IMR-90 (cell line): ENCODE results near the gene PFKP. TPM values are rescaled to one million over a fixed set of nuclear protein-coding genes. Genes with fewer than 3 reads are reported as not detected.
A peak's percentile ranks its signal among the peaks of the same experiment; 100 is the strongest.

Source experiments
- ATAC-seq: fragments of 200-7000 bp; cut with Tn5 transposase; 2 replicates; pipeline ENCODE4 v1.9.1; 2020; ENCODE audit warnings: low read depth, mild to moderate bottlenecking, moderate library complexity
- BruUV-seq: library from RNA; stranded (reverse); fragments of 400-500 nt; replicated peaks from 2 replicates; lab custom pipeline; 2021; lab: Mats Ljungman, UMichigan
- CTCF ChIA-PET: fragments of 300-600 bp; formaldehyde crosslinking; extraction: SDS; loops from one replicate; lab custom pipeline; 2021; ENCODE audit warnings: antibody characterized with exemption; lab: Yijun Ruan, JAX
- POLR2A ChIA-PET: fragments of 300-600 bp; sonication (Branson Sonifier 250); formaldehyde crosslinking; loops from one replicate; lab custom pipeline; 2022; ENCODE audit warnings: antibody characterized with exemption; ENCODE audit not compliant: unreplicated experiment; lab: Charles Lee
- DNase-seq: peaks from one replicate; pipeline ENCODE4 v3.0.0; 2013
- H2AFZ ChIP-seq: replicated peaks from 2 replicates; pipeline ENCODE3; 2013; ENCODE audit warnings: low read length, mild to moderate bottlenecking; ENCODE audit not compliant: poor library complexity
- H2AK5ac ChIP-seq: 2 replicates; pipeline ENCODE4 v1.6.1; 2013; ENCODE audit warnings: low read depth, low read length, inconsistent platforms
- H2AK9ac ChIP-seq: replicated peaks from 2 replicates; pipeline ENCODE3; 2013; ENCODE audit warnings: mild to moderate bottlenecking, low read depth, low read length, moderate library complexity; ENCODE audit not compliant: poor library complexity
- H2BK120ac ChIP-seq: 2 replicates; pipeline ENCODE4 v1.6.1; 2013; ENCODE audit warnings: low read depth, low read length, inconsistent platforms
- H2BK15ac ChIP-seq: 3 replicates; pipeline ENCODE4 v1.6.1; 2013; ENCODE audit warnings: low read depth, low read length, inconsistent platforms
- H2BK20ac ChIP-seq: 2 replicates; pipeline ENCODE4 v1.6.1; 2013; ENCODE audit warnings: low read depth, mild to moderate bottlenecking, inconsistent platforms, low read length, moderate library complexity
- H2BK5ac ChIP-seq: 2 replicates; pipeline ENCODE4 v1.6.1; 2013; ENCODE audit warnings: mild to moderate bottlenecking, low read depth, low read length, inconsistent platforms; ENCODE audit not compliant: poor library complexity, severe bottlenecking
- H3K14ac ChIP-seq: replicated peaks from 2 replicates; pipeline ENCODE4 v1.6.1; 2013; ENCODE audit warnings: low read depth, low read length, inconsistent platforms
- H3K18ac ChIP-seq: 2 replicates; pipeline ENCODE4 v1.6.1; 2013; ENCODE audit warnings: low read depth, low read length, control low read depth
- H3K23ac ChIP-seq: 2 replicates; pipeline ENCODE4 v1.6.1; 2013; ENCODE audit warnings: low read depth, low read length, inconsistent platforms
- H3K27ac ChIP-seq: 2 replicates; pipeline ENCODE4 v1.5.1; 2013; ENCODE audit warnings: mild to moderate bottlenecking, control low read depth, low read length; ENCODE audit not compliant: insufficient read depth
- H3K27me3 ChIP-seq: 2 replicates; pipeline ENCODE4 v1.6.1; 2013; ENCODE audit warnings: low read length; ENCODE audit not compliant: control insufficient read depth, insufficient read depth
- H3K36me3 ChIP-seq: 2 replicates; pipeline ENCODE4 v1.6.1; 2013; ENCODE audit warnings: low read length, mixed read lengths; ENCODE audit not compliant: control insufficient read depth, insufficient read depth
- H3K4ac ChIP-seq: 2 replicates; pipeline ENCODE4 v1.6.1; 2013; ENCODE audit warnings: low read depth, low read length, inconsistent platforms
- H3K4me1 ChIP-seq: 2 replicates; pipeline ENCODE4 v1.6.1; 2013; ENCODE audit warnings: low read length, mixed read lengths; ENCODE audit not compliant: control insufficient read depth, insufficient read depth
- H3K4me2 ChIP-seq: 2 replicates; pipeline ENCODE4 v1.6.1; 2013; ENCODE audit warnings: low read depth, mild to moderate bottlenecking, control low read depth, low read length, moderate library complexity
- H3K4me3 ChIP-seq: 2 replicates; pipeline ENCODE4 v1.5.1; 2013; ENCODE audit warnings: low read depth, mild to moderate bottlenecking, control low read depth, low read length, moderate library complexity; ENCODE audit not compliant: insufficient read depth
- H3K56ac ChIP-seq: 2 replicates; pipeline ENCODE4 v1.6.1; 2013; ENCODE audit warnings: low read length, inconsistent platforms; ENCODE audit not compliant: insufficient read depth; ENCODE audit errors: extremely low read depth
- H3K79me1 ChIP-seq, 2 experiments: 2 replicates each; pipeline ENCODE4 v1.6.1; 2013; ENCODE audit warnings: low read length in 2 of 2, inconsistent platforms in 1 of 2, low read depth in 1 of 2
- H3K9ac ChIP-seq: 2 replicates; pipeline ENCODE4 v1.6.1; 2013; ENCODE audit warnings: low read depth, low read length, control low read depth
- H3K9me1 ChIP-seq: 2 replicates; pipeline ENCODE4 v1.6.1; 2013; ENCODE audit warnings: low read length, inconsistent platforms; ENCODE audit not compliant: insufficient read depth
- H3K9me3 ChIP-seq: 2 replicates; pipeline ENCODE4 v1.6.1; 2013; ENCODE audit warnings: low read length; ENCODE audit not compliant: control insufficient read depth, insufficient read depth
- H4K20me1 ChIP-seq: 2 replicates; pipeline ENCODE4 v1.6.1; 2013; ENCODE audit warnings: low read length, inconsistent platforms; ENCODE audit not compliant: insufficient read depth
- H4K5ac ChIP-seq: 2 replicates; pipeline ENCODE4 v1.6.1; 2013; ENCODE audit warnings: mild to moderate bottlenecking, low read depth, low read length, control low read depth
- H4K8ac ChIP-seq, 2 experiments: 2 replicates each; pipeline ENCODE4 v1.6.1; 2013; ENCODE audit warnings: low read depth in 2 of 2, low read length in 2 of 2, control low read depth in 1 of 2, inconsistent platforms in 1 of 2
- H4K91ac ChIP-seq: 2 replicates; pipeline ENCODE4 v1.6.1; 2013; ENCODE audit warnings: low read depth, low read length, inconsistent platforms; ENCODE audit not compliant: insufficient read depth
- CEBPB ChIP-seq: IDR thresholded peaks from 2 replicates; pipeline ENCODE4 v1.6.1; 2012; ENCODE audit warnings: low read depth, low read length, improper control_type of control experiment
- CHD1 ChIP-seq: IDR thresholded peaks from 2 replicates; pipeline ENCODE4 v1.6.1; 2012; ENCODE audit warnings: low read depth, low read length, improper control_type of control experiment
- CTCF ChIP-seq: conservative IDR thresholded peaks from 2 replicates; pipeline ENCODE4 v1.5.1; 2012; ENCODE audit warnings: mild to moderate bottlenecking, low read depth, low read length, improper control_type of control experiment
- ELK1 ChIP-seq: fragments of 150-350 bp; IDR thresholded peaks from 2 replicates; pipeline ENCODE4 v1.6.1; 2016; ENCODE audit warnings: low read depth, mild to moderate bottlenecking, low read length, moderate library complexity, borderline replicate concordance
- FOS ChIP-seq: fragments of 150-350 bp; IDR thresholded peaks from 2 replicates; pipeline ENCODE4 v1.6.1; 2016; ENCODE audit warnings: low read depth, low read length
- MAZ ChIP-seq: IDR thresholded peaks from 2 replicates; pipeline ENCODE4 v1.6.1; 2012; ENCODE audit warnings: low read depth, mild to moderate bottlenecking, low read length, improper control_type of control experiment, moderate library complexity, borderline replicate concordance
- MXI1 ChIP-seq: IDR thresholded peaks from 2 replicates; pipeline ENCODE4 v1.6.1; 2012; ENCODE audit warnings: low read depth, mild to moderate bottlenecking, low read length, moderate library complexity, borderline replicate concordance
- NFE2L2 ChIP-seq: fragments of 150-350 bp; IDR thresholded peaks from 2 replicates; pipeline ENCODE4 v1.6.1; 2016; ENCODE audit warnings: low read depth, mild to moderate bottlenecking, low read length
- POLR2A ChIP-seq: IDR thresholded peaks from 2 replicates; pipeline ENCODE4 v1.6.1; 2012; ENCODE audit warnings: mild to moderate bottlenecking, low read depth, low read length
- RAD21 ChIP-seq: IDR thresholded peaks from 2 replicates; pipeline ENCODE4 v1.6.1; 2012; ENCODE audit warnings: low read length, improper control_type of control experiment
- RCOR1 ChIP-seq: IDR thresholded peaks from 2 replicates; pipeline ENCODE4 v1.6.1; 2012; ENCODE audit warnings: mild to moderate bottlenecking, low read length, improper control_type of control experiment; ENCODE audit not compliant: insufficient replicate concordance
- RFX5 ChIP-seq: IDR thresholded peaks from 2 replicates; pipeline ENCODE4 v1.8.0; 2012; ENCODE audit warnings: low read depth, mild to moderate bottlenecking, low read length, moderate library complexity
- USF2 ChIP-seq: fragments of 150-350 bp; IDR thresholded peaks from 2 replicates; pipeline ENCODE4 v1.6.1; 2017; ENCODE audit warnings: mild to moderate bottlenecking, antibody characterized with exemption, low read length, low read depth
- WGBS, 2 experiments: methylation state at CpG; one replicate each; pipeline versions ENCODE4 v1.1.5 to v1.1.7; 2013; ENCODE audit warnings: missing lambda C conversion rate in 2 of 2; ENCODE audit not compliant: insufficient read length in 1 of 2; ENCODE audit errors: extremely low coverage in 2 of 2; 5-methylcytosine and 5-hydroxymethylcytosine counted together
- dilution Hi-C: fragments of 300-500 bp; cut with HindIII; formaldehyde crosslinking; loops from one replicate; pipeline ENCODE4 v1.14.3; 2018; ENCODE audit warnings: low sequenced_read_pairs; ENCODE audit not compliant: unreplicated experiment
- in situ Hi-C: fragments of 300-500 bp; cut with MboI; formaldehyde crosslinking; loops from 3 replicates; pipeline ENCODE4 v1.14.3; 2019; ENCODE audit warnings: low sequenced_read_pairs, inconsistent platforms, mixed read lengths
- intact Hi-C: fragments of 100-400 bp; cut with micrococcal nuclease; formaldehyde crosslinking; loops from 2 replicates; pipeline ENCODE4 v1.10.0; 2022
- polyA plus RNA-seq, 3 experiments: library from polyadenylated mRNA; depleted of rRNA; stranded (reverse); fragments of >200 nt; gene quantifications; 2 replicates each; pipeline ENCODE4 v1.2.3, GENCODE V29; 2012; ENCODE audit warnings: low replicate concordance in 1 of 3
- total RNA-seq: library from RNA; depleted of rRNA; stranded (reverse); fragments of >200 nt; gene quantifications from 2 replicates; pipeline ENCODE4 v1.2.3, GENCODE V29; 2012

PFKP gene
- total and polyA plus RNA-seq, 2 of the 4 experiments (the other 2 are of a cell fraction): 223 to 294 TPM

- CTCF ChIA-PET: interaction anchor here (0.8 to 3.9 kb wide), 7 partner anchors 24 to 117 kb away, joined by 3 to 38 read pairs (median 4); no protein-coding TSS in a partner anchor
- peak overlapping the region; percentile 95 to 99 for H4K8ac ChIP-seq
- H2BK120ac ChIP-seq: peak overlapping the region; percentile 99
- H3K4me1 ChIP-seq: peaks cover 31% of the 10 kb centered on the region
- peak overlapping the region; percentile 98 for H3K27ac ChIP-seq
- BruUV-seq: no TSS peak
- dilution Hi-C loops: loop anchor here (25.0 kb wide), 1 partner anchor 108 kb away; no protein-coding TSS in a partner anchor
- peak overlapping the region; percentile 99 for H3K56ac ChIP-seq
- in situ Hi-C loops: loop anchor here (10.0 kb wide), 1 partner anchor 1931 kb away; no protein-coding TSS in a partner anchor
- peak overlapping the region; percentile 3; the same call in 1 of the 2 replicates for H3K4me3 ChIP-seq
- H2AK5ac ChIP-seq: peak overlapping the region; percentile 100
- no peaks in the 10 kb centered on the region for H3K27me3 ChIP-seq
- peak overlapping the region; percentile 97 for H2BK5ac ChIP-seq
- DNase-seq (peak; percentile 85), ATAC-seq (peak; percentile 83)
- H3K18ac ChIP-seq: peak overlapping the region; percentile 99
- H4K91ac ChIP-seq: peak overlapping the region; percentile 99
- peak overlapping the region; percentile 99 for H2BK20ac ChIP-seq
- POLR2A ChIA-PET: interaction anchor here (0.6 to 0.8 kb wide), 3 partner anchors 11 to 52 kb away, joined by 3 to 14 read pairs (median 8); no protein-coding TSS in a partner anchor
- peak overlapping the region; percentile 98 for H3K23ac ChIP-seq
- H3K9ac ChIP-seq: peak overlapping the region; percentile 84
- H3K79me1 ChIP-seq: peaks cover 0 to 14% of the 10 kb centered on the region in 2 experiments; a peak in 3 of 4 replicates
- no peaks in the 10 kb centered on the region for H3K36me3 ChIP-seq
- H3K9me3 ChIP-seq: no peaks in the 10 kb centered on the region
- H2AK9ac ChIP-seq: peak overlapping the region; percentile 99
- peak overlapping the region; percentile 80 for H3K4me2 ChIP-seq
- H3K9me1 ChIP-seq: peaks cover 22% of the 10 kb centered on the region
- peak overlapping the region; percentile 91 for H2AFZ ChIP-seq
- H2BK15ac ChIP-seq: peak overlapping the region; percentile 100
- no CpG with 5 or more reads among the region's 11 CpGs for WGBS, 2 experiments
- no peaks in the 10 kb centered on the region for H4K20me1 ChIP-seq
- intact Hi-C loops: no loop called here
- peak overlapping the region; percentile 98 for H4K5ac ChIP-seq
- H3K4ac ChIP-seq: peak overlapping the region; percentile 100
- H3K14ac ChIP-seq: peak overlapping the region; percentile 94
- TF ChIP-seq MXI1 (no peak), NFE2L2 (peak; percentile 84), CTCF (peak; percentile 42), RAD21 (peak; percentile 17; the same call in 1 of the 2 replicates), RCOR1 (no peak), FOS (peak; percentile 45), USF2 (peak; percentile 33; the same call in 1 of the 2 replicates), RFX5 (no peak), ELK1 (no peak), POLR2A (peak; percentile 33), MAZ (peak; percentile 88; the same call in 1 of the 2 replicates), CHD1 (no peak), CEBPB (peak; percentile 82)
Measured at GRCh38 chr10:3045471-3046209, 21.7 kb upstream of the PFKP start.
